ENCODE data around the gene LAMA3.

GRCh38 chr18:23738575-23738974 is 49.3 kb downstream of the LAMA3 start:
- TF ChIP-seq CTCF (IDR thresholded peaks at IDR 0.05) = no peak
- TF ChIP-seq POLR2A (IDR thresholded peaks at IDR 0.05) = no peak

All from right lobe of liver (tissue), 4 donors.